Right renal cortex interstitium (tissue), 3 donors: ENCODE results near the gene CFAP77. TPM values are rescaled to one million over a fixed set of nuclear protein-coding genes. Genes with fewer than 3 reads are reported as not detected.

Experiments used
- DNase-seq, 3 donors: peaks; one replicate each; pipeline ENCODE4 v3.0.0-alpha.2; 2013; ENCODE audit warnings: low read depth in 3 of 3, low spot score in 2 of 3
- polyA plus RNA-seq, 3 donors: library from polyadenylated mRNA; unstranded; fragments of 120-200 nt; gene quantifications; one replicate each; pipeline ENCODE4 v1.2.1, GENCODE V29; 2013; ENCODE audit not compliant: insufficient read length in 3 of 3

The CFAP77 gene
- polyA plus RNA-seq, 3 donors = 0.64 to 0.94 (median 0.91) TPM

DNA sequence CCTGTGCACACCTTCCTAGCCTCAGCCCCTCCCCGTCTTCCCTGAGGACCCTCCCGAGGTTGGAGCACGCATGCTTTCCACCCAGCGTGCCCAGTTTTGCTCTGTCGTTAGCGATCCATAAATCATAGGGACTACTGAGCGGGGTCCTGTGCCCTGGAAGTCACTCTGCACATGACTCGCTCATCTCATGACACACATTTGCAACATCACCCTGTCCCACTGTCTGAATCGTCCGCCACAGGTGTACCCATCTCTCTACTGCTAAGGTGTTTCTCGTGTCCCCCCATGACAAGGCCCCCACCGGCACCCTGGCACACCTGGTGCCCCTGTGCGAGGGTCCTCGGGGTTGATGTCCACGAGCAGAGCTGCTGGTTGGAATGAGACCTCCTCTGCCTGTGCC lies 103.4 kb downstream of the CFAP77 start:
- no peak for DNase-seq

DNA sequence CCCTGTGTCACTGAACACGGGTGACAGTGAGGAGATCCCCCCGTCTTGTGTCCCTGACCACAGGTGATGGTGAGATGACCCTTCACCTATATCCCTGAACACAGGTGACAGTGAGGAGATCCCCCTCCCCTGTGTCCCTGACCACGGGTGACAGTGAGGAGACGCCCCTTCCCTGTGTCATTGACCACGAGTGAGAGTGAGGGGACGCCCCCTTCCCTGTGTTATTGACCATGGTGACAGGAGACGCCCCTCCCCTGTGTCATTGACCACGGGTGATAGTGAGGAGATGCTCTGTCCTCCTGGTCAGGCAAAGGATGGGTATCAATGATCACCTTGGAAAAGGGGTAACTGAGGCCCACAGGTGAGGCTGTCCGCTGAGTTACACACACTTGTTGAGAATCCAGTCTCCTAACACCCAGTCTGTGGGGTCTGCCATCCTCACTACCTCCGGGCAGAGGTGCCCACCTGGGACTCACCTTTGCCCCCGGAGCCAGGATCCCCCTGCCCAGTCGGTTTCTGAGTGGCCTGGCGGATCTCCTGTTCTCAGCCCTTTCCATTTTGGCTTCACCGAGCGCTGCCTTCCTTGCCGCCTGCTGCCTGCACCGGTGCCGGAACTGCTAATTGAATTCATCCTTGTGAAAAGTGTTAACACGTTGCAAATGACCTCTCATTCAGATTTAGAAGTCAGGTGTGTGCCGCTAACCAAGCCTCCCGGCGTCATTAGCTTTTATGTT lies 104.2 kb downstream of the CFAP77 start:
- DNase-seq = no peak

GRCh38 chr9:132514821-132515220 lies 104.8 kb downstream of the CFAP77 start:
- DNase-seq = no peak

DNA sequence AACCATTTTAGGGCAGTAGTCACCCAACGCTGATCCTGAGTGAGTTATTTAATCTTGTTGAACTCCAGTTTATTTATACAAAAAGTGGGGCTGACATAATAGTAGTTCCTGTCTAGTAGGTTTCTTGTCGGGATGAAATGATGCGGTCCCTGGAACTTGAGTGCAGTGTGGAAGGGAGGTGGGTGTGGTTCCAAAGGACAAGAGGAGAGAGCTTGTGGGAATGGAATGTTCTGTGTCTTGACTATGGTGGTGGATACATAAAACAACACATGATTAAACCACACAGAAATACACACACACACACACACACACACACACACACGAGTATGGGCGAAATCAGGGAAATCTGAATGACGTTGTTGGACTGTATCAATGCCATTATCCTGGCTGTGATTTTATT lies 106.3 kb downstream of the CFAP77 start:
- DNase-seq = no peak

- DNase-seq = no peak
Observed at GRCh38 chr9:132516911-132517310, 106.9 kb downstream of the CFAP77 start.

DNA sequence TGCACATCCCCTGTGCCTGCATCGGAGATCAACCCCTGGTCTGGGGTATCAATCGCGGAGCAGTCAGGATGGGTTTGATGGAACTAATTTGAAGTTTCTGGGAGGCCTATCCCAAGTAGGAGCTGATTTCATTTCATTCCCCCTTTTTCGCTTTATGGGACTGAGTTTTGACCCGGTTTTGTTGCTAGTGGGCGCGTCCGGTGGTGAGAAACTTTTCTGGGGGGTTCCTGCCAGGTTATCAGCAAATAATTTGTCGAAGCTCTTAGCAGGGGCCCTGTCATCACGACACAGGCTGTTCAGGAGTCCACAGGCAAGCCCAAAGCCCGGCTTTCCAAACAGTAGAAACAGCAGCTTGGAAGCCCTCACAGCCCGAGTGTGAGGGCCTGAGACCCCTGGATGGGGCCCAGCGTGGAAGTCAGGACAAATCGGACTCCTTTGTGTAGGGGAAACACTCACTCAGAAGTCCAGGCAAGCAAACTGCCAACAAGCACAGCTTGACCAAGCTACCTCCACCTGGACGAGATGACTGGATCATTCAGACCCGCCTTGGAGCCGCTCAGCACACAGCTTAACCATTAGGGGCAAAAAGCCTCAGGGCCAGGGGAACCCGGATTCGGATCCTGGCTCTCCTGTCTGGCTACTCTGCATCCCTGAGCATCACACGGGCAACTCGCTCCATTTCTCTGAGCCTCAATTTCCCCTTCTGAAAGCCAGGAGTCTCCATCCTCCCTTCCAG lies 108.0 kb downstream of the CFAP77 start:
- DNase-seq = no peak

- no peak for DNase-seq
Observed at GRCh38 chr9:132518626-132519025, 108.6 kb downstream of the CFAP77 start.

DNA sequence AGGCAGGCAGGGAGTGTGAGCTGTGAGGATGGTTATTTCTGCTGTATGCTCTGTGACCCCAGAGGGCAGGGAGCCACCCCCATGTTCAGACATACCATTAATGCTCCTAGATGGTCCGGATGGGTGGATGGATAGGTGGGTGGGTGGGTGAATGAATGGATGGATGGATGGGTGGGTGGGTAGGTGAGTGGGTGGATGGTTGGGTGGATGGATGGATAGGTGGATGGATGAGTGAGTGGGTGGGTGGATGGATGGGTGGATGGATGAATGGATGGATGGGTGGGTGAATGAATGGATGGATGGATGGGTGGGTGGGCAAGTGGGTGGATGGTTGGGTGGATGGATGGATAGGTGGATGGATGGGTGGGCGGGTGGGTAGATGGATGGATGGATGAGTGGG lies 109.0 kb downstream of the CFAP77 start:
- DNase-seq = no peak

DNA sequence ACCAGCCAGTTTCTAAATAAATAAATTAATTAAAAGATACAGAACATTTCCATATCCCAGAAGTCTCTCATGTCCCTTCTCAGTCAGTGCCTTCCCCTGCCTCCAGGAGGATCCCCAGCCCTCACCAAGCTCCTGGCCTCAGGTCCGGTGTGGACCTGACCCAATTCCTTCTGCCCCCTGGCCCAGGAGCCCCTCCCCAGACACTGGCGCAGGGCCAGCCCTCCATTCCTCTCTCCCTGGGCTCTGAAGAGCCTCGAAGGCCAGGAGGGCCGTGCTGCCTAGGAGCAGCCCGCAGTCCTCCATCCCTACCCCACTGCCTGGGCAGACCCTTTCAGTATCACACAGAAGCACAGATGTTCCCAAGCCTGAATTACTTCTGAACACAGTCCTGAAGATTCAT lies 110.6 kb downstream of the CFAP77 start:
- no peak for DNase-seq

DNA sequence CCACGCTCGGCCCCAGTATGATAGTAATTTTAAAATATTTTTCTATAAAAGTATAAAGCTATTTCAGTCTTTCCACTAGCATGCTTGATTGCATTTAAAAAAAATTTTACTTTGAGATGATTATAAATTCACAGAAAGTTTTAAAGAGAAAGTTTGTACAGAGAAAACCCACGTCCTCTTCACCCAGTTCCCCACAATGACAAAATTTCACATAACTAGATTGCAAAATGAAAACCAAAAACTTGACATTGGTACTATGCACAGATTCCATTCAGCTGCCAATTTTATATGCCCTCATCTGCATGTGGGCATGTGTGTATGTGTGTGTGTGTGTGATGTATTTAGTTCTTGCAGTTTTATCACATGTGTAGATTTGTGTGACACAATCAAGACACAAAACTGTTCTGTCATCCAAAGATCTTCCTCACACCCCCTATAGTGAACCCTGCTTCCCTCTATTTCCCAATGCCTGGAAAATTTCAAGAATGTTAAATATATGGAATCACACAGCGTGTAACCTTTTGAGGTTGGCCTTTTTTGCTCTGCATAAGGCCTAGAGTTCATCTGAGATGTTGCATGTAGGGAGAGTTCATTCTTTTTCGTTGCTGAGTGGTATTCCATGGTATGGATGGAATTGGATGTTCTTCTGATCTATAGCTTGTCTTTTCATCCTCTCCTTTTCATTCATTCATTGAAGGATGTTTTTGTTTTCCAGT lies 115.5 kb downstream of the CFAP77 start:
- no peak for DNase-seq

DNA sequence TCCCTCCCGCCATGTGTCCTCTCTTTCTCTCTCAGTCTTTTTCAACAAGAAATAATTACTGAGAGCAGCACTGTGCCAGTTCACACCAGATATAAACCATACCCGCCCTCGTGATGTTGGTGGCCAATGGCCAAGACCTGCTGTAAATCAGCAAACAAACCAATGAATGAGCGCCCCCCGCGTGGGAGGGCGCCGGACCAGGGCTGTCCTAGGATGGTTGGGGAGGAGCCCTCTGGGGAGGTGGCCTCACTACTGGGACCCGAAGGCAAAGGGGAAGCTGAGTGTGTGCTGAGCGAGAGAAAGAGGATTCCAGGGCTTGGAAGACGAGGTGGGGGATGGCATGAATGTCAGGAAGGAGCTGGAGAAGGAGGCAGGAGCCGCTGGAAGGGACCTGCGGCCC lies 121.2 kb downstream of the CFAP77 start:
- DNase-seq = no peak

DNA sequence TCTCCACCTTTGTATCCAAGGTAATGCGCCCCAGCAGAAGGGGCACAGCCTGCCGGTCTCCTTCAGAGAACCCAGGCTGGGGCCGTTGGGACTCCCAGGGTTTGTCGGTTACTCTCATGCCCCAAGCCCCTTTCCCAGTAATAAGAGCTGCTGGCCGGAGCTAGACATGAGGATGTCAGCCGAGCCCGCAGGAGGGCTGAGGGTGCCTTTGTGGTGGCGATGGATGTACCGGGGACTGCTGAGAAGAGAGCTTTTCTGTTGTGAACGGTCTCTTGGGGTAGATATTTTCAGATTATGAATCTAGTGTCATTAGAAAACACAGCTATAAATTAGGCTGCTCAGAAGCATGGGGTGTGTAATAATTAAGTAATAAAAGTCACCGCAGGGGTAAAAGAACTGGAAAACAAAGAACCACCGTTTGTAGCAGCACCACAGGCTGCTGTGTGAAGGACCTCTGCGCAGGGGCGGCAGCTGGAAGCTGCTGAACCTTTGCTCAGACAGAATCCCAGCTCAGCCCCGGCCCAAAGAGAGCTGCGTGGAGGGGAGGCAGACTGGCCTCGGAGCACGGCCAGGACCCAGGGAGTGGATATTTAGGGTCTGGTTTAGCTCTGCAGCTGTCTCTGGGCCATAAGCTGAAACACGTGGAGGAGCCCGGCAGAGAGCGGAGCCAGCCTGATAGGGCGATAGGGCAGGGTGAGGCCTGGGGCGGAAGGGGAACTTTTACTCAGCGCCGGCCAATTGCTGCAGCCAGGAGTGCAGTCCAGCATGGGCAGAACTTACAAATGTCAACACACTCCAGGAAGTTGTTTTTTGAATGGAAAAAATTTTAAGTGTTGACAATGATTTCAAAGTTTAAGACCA lies 121.9 kb downstream of the CFAP77 start:
- DNase-seq = no peak

GRCh38 chr9:132534832-132535231 lies 124.8 kb downstream of the CFAP77 start:
- DNase-seq = no peak

DNA sequence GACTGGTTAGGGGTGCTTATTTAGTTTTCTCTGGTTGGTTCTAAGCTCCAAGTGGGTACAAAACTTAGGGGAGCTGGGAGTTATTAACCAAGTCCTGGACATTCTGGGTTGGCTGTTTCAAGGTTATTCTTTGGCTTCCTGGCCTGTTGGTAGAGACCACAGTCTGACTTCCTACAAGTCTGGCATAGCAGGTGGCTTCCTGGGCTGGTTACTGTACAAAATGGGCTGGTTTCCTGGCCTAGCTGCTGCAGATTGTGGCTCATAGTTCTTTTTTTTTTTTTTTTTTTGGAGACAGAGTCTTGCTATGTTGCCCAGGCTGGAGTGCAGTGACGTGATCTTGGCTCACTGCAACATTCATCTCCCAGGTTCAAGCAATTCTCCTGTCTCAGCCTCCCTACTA lies 126.1 kb downstream of the CFAP77 start:
- no peak for DNase-seq

- DNase-seq = no peak
Observed at GRCh38 chr9:132537352-132537751, 127.3 kb downstream of the CFAP77 start.

DNA sequence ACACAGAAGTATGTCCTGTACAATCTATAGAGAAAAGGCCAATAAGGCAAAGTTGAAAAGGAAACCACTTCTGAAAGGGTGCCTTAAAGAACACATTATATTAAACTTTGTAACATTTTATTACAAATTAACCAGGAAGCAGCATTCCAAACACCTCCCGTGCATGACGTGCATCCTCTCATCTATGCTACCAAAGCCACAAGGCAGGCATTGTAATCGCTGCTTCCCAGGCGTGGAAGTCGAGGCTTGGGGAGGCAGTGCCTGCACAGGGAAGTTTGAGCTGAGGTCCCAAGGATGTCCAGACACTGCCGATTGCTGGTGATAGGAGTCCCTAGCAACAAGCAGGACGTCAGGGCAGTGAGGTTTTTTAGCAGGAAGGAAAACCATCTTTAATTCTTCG lies 128.1 kb downstream of the CFAP77 start:
- DNase-seq = no peak

GRCh38 chr9:132539096-132539495 lies 129.1 kb downstream of the CFAP77 start:
- DNase-seq = no peak

GRCh38 chr9:132541051-132541450 lies 131.0 kb downstream of the CFAP77 start:
- no peak for DNase-seq

DNA sequence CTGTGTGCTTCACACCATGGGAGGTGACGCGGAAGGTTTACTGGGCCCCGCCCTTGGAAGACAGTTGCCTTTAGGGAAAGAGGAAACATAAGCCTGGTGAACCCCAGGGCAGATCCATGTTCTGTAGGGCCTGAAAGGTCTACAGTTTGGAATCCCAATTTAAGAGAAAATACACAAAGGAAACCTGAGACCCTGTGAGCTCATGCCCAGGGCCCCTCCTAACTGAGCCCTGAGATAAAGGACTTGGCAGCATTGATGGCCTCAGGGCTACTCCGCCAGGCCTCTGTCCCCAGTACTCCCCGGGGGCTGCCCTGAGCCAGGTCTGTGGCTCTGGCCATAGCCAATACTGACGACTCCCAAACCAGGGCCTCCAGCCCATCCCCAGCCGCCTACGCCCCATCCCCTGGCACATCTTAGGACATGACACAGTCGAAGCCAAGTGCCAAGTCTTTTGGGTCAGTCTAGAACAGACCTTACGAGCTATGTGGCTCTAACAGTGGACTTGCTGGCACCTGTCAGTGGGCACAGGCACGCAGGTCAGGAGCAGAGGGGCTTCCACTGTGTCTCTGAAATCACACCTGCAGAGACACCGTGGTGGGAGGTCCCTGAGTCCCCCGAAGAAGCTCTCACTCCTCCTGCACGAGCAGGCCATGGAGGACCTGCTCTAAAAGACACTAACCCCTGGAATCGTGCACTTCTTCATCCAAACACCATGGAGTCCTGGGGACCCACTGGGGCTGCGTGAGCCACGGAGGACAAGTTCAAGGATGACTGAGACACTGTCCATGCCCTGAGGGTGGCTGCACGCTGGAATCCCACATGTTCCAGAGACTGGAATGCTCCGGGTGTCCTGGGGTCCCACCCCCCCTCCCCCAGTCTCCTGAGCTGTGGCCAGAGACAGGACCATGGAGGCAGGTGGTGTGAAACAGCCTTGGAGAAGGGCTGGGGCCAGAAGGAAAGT lies 132.1 kb downstream of the CFAP77 start:
- no peak for DNase-seq

- DNase-seq = no peak
Observed at GRCh38 chr9:132543251-132543650, 133.2 kb downstream of the CFAP77 start.
